ENCODE data around the gene NRGN. TPM values are rescaled to one million over a fixed set of nuclear protein-coding genes. Genes with fewer than 3 reads are reported as not detected.

The NRGN gene
- 4.4 and 5.4 TPM in 2 replicates for total RNA-seq

DNA sequence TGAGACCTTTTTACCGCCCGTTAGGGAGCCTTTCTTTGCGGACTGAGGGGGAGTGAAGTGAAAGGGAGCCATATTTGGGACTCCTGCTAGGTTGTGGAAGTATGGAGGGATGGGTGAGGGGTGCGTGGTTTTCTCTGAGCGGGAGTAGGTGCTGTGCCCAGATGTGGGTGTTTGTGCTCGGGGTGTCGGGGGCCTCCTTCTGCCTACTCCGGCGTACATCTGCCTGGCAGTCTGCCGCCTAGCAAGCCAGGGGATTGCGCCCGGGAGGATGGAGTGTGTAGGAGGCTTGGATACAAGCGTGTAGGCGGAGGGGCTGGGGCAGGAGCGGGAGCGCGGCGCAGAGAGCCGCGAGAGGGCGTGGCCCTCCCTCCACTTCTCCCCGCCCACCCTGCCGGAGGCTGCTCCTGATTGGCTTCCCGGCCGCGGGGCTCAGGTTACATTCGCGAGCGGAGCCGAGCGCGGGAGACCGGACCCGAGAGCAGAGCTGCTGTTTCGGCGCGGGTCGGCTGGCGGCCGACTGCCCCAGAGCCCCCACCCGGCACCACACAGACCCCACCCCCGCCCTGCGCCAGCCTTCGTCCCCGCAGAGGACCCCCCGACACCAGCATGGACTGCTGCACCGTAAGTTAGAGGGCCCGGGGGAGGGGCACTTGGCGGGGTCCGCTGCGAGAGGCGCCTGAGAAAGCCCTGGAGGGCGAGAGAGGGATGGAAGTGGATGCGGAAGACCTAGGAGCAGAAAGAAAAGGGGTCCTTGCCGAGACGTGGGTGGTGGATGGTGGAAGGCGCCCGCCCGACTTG is at the start of gene NRGN:
Gene NRGN, plus strand, starts transcription at position 464 of the 798 bp plus-strand sequence. Its CDS starts 143 bp downstream, at position 607.
- intact Hi-C loops (cut with micrococcal nuclease): loop anchor here (1.0 kb wide), 2 partner anchors 8 to 66 kb away; partner anchors contain the start of genes SIAE and SPA17
- Mint-ChIP-seq H3K4me3 (peak within 1 kb of the TSS; percentile 79), H3K36me3 (ENCODE audit: low read depth) (no peaks in the 10 kb centered on the region), H3K9me3 (no peaks in the 10 kb centered on the region), H3K27ac (peak within 1 kb of the TSS; percentile 31), H3K4me1 (peaks cover 11% of the 10 kb centered on the region), H3K27me3 (peaks cover 56% of the 10 kb centered on the region)
- DNase-seq: peak; percentile 95

DNA sequence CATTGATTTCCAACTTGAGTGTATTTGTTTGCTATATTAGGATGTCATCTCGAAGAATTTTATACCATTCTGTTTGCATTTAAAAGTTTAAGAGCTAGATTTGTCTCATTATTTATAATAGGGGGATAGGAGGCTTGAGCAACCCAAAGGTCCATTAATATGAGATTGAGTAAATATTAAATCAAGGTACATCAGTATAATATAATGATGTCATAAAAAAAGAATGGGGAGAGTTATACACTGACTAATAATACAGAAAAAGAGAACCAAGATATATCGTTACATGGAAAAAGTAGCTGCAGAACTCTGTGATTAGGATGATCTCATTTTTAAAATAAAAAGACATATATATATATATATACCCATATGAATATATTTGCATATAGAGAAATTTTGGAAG is 46.6 kb upstream of the NRGN start:
- Mint-ChIP-seq H3K27ac (no peak overlapping the region), H3K27me3 (peaks cover 10% of the 10 kb centered on the region), H3K4me1 (no peaks in the 10 kb centered on the region), H3K4me3 (no peak overlapping the region), H3K36me3 (ENCODE audit: low read depth) (no peaks in the 10 kb centered on the region), H3K9me3 (peaks cover 3% of the 10 kb centered on the region)
- intact Hi-C loops (cut with micrococcal nuclease): no loop called here
- DNase-seq: no peak

DNA sequence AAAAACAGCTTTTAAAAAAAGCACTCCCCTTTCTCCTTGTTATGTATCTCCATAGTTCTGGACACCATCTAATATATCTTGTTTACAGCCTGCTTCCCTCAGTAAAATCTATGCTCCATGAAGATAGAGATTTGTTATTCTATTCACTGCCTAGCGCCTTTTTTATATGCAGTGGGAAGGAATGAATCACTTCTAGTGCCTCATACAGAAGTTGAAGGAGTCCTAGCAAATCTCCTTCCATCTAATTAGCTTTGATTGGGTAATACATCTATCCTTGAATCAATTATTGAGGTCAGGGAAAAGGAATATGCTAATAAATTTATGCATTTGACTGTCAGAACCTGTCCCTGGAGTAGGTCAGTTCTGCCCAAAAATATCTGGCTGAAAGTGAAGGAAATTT is 40.2 kb upstream of the NRGN start:
- intact Hi-C loops (cut with micrococcal nuclease): no loop called here
- Mint-ChIP-seq H3K27me3 (peaks cover 27% of the 10 kb centered on the region), H3K9me3 (no peaks in the 10 kb centered on the region), H3K4me1 (no peaks in the 10 kb centered on the region), H3K4me3 (no peak overlapping the region), H3K27ac (no peak overlapping the region), H3K36me3 (ENCODE audit: low read depth) (no peaks in the 10 kb centered on the region)
- DNase-seq: no peak

DNA sequence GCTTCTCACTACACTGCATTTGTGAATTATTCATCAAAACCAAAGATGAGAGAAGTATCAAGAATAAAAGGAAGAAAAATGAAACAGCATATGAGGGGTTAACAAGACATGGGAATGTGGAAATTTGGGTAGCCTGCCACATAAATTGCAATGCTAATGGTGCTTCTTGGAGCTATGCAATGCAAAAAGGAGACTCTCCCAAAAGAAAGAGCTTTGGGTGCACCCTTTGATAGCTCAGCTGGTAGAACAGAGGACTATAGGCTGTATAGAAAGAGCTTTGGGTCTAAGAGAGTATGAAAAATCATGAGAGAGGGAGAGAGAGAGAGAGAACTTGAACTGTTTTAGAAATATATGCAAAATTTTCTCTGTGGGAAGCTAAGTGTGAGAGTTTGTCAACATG is 39.7 kb upstream of the NRGN start:
- intact Hi-C loops (cut with micrococcal nuclease): no loop called here
- Mint-ChIP-seq H3K27me3 (peaks cover 27% of the 10 kb centered on the region), H3K9me3 (no peaks in the 10 kb centered on the region)

DNA sequence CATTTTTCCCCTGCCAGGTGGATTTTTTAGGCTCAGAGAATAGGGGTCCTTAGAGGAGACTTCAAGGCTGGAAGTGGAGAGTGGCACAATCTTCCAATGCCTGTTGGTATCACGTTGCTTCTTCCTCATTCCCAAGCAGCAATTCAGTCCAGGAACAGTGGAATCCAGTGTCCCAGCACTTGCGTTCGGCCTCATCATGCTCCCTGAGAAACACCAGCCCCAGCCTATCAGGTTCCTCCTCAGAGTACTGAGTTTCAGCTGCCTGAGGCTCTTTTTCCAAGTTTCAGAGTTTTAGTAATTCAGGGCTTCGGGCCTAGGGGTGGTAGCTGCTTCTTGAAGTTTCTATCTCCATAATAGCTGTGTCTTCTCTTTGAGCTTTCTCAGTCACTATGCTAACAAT is 31.9 kb upstream of the NRGN start:
- Mint-ChIP-seq H3K9me3 (no peaks in the 10 kb centered on the region), H3K36me3 (ENCODE audit: low read depth) (no peaks in the 10 kb centered on the region), H3K27ac (no peak overlapping the region), H3K27me3 (peaks cover 10% of the 10 kb centered on the region), H3K4me1 (no peaks in the 10 kb centered on the region), H3K4me3 (no peak overlapping the region)
- no peak for DNase-seq
- intact Hi-C loops (cut with micrococcal nuclease): no loop called here

More for the DNA sequence above, 39.7 kb upstream of the NRGN start:
- Mint-ChIP-seq H3K4me3 (no peak overlapping the region), H3K36me3 (ENCODE audit: low read depth) (no peaks in the 10 kb centered on the region), H3K27ac (no peak overlapping the region), H3K4me1 (no peaks in the 10 kb centered on the region)
- DNase-seq: no peak

DNA sequence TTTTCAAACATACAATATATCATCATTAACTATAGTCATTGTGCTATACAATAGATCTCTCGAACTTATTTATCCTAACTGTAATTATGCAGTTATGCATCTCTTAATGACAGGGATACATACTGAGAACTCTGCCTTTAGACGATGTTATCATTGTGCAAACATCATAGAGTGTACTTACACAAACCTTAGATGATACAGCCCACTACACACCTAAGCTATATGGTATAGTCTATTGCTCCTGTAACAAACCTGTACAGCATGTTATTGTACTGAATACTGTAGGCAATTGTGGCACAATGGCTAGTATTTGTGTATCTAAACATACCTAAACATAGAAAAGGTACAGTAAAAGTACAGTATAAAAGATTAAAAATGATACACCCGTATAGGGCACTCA is 27.4 kb upstream of the NRGN start:
- intact Hi-C loops (cut with micrococcal nuclease): no loop called here
- Mint-ChIP-seq H3K36me3 (ENCODE audit: low read depth) (no peaks in the 10 kb centered on the region), H3K9me3 (no peaks in the 10 kb centered on the region), H3K27ac (no peak overlapping the region), H3K4me3 (no peak overlapping the region), H3K27me3 (peaks cover 25% of the 10 kb centered on the region), H3K4me1 (peaks cover under 1% of the 10 kb centered on the region)
- DNase-seq: no peak

DNA sequence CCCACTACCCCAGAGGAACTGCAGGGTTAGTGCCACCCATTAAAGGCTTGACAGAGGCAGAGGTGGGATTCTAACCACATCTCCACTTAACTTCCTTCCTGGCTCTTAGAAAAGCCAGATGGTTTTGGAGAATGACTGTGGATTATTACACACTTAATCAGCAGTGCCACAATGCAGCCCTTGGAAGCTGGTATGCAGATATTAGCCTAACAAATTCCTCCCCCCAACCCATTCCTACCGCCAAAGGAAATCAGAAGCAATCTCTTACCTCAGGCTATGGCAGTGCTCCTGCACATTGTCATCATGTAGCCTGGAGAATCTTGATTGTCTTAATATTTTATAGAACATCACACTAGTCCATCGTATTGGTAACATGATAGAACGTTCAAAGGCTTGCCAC is 23.2 kb upstream of the NRGN start:
- H3K27me3 Mint-ChIP-seq: peaks cover 59% of the 10 kb centered on the region
- intact Hi-C loops (cut with micrococcal nuclease): no loop called here
- H3K4me3 Mint-ChIP-seq: no peak overlapping the region
- H3K9me3 Mint-ChIP-seq: no peaks in the 10 kb centered on the region
- H3K4me1 Mint-ChIP-seq: peaks cover 5% of the 10 kb centered on the region
- H3K36me3 Mint-ChIP-seq (ENCODE audit: low read depth): no peaks in the 10 kb centered on the region
- no peak overlapping the region for H3K27ac Mint-ChIP-seq
- DNase-seq: no peak

DNA sequence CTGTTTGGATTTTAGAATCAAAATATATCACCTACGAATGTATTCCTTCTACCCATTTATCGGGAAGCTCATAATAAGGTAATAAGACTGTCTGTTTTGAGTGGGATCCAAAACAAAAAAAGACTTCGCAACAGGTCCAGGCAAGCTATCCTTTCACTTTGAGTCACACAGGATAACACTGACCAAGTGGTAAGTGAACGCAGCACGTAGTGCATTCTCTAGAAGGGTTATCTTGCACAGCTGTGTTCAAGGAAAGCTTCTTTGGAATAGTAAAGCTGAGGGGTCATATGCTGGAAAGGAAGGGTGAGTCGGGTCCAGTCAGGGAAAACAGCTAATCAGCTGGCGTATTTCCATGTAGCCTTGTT is 22.3 kb upstream of the NRGN start:
- Mint-ChIP-seq H3K36me3 (ENCODE audit: low read depth) (no peaks in the 10 kb centered on the region), H3K27me3 (peaks cover 62% of the 10 kb centered on the region), H3K9me3 (no peaks in the 10 kb centered on the region), H3K27ac (no peak overlapping the region), H3K4me3 (peak overlapping the region; percentile 42), H3K4me1 (peaks cover 5% of the 10 kb centered on the region)
- DNase-seq: no peak
- intact Hi-C loops (cut with micrococcal nuclease): no loop called here

DNA sequence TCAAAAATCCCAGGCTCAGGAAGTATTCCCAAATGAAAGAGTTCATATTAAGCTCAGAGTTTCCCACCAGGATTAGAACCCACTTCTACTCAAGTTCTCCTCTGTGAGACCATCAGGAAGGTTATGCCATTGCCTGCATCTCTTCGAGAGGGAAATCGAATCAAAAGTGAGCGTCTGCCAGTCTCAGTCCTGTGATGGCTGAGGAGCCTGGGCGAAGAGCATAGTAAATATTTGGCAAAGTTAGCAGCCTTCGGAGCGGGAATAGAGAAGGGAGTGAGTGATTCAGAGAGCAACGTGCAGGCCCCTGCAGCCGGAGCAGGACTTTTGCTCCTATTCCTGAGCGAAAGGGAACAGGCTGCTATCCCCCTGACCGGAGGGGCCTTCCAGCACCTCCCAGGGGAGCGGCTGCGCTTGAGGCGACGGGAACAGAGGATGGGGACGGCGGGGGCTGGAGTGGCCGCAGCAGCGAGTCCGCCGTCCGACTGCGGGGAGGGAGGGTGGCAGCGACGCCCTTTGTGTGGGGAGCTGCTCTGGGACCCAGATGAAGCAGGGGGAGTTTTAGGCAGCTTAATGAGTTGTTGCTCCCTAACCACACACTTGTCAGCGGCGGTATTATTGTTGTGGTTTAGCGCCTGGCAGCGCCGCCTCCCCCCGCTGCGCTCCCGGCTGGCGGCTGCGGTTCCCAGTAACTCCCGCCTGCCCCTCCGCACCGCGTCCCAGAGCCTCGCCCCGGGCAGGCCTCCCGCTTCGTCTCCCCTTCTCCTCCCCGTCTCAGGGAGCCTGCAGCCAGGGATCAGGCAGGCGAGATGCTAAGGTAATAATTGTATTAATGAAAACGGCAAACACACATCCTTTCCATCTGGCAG is 21.7 kb upstream of the NRGN start:
- Mint-ChIP-seq H3K27ac (no peak overlapping the region), H3K4me3 (peak overlapping the region; percentile 42), H3K4me1 (peaks cover 5% of the 10 kb centered on the region), H3K9me3 (no peaks in the 10 kb centered on the region), H3K36me3 (ENCODE audit: low read depth) (no peaks in the 10 kb centered on the region), H3K27me3 (peaks cover 68% of the 10 kb centered on the region)
- peak; percentile 60 for DNase-seq
- intact Hi-C loops (cut with micrococcal nuclease): no loop called here

DNA sequence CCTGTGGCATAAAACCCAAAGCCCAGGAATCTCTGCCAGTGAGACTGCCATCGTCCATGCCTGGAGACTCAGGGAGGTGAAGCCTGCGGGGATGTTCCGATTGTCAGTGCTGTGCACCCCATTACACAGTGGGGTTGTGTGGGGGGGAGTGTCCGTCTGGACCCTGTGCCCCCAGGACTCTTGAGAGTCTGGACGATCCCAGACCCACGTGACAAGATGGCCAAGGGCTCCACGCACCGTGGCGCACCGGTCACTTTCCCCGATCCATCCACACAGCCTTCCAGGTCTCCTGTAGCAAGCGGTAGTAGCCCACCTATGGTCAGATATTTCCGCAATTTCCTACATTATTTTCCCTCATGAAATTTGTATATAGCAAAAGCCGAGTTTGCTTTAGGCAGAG is 20.9 kb upstream of the NRGN start:
- Mint-ChIP-seq H3K9me3 (no peaks in the 10 kb centered on the region), H3K27me3 (peaks cover 73% of the 10 kb centered on the region), H3K4me3 (no peak overlapping the region), H3K27ac (no peak overlapping the region), H3K36me3 (ENCODE audit: low read depth) (no peaks in the 10 kb centered on the region), H3K4me1 (peaks cover 5% of the 10 kb centered on the region)
- DNase-seq: no peak
- intact Hi-C loops (cut with micrococcal nuclease): no loop called here

DNA sequence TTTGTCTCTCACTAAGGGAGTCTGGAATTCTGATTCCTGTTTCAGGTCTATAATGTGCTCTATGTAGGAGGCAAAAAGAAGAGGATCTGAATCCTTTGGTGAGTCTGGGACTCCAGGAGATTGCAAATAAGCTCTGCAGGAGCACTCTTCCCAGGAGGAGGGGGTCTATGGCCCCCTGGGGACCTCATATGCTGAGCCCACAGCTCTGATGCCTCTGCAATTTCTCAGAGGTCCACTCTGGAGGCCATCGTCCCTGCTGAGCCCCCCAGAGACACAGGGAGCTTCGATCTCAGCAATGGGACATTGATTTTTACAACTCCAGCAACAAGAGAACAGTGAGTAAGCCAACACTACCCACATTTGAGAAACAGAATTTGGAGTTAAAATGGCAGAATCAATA is 20.2 kb upstream of the NRGN start:
- intact Hi-C loops (cut with micrococcal nuclease): no loop called here
- H3K36me3 Mint-ChIP-seq (ENCODE audit: low read depth): no peaks in the 10 kb centered on the region
- peak; percentile 44 for DNase-seq
- peaks cover 5% of the 10 kb centered on the region for H3K4me1 Mint-ChIP-seq
- H3K9me3 Mint-ChIP-seq: no peaks in the 10 kb centered on the region
- H3K27me3 Mint-ChIP-seq: peaks cover 77% of the 10 kb centered on the region
- no peak overlapping the region for H3K27ac Mint-ChIP-seq
- no peak overlapping the region for H3K4me3 Mint-ChIP-seq

DNA sequence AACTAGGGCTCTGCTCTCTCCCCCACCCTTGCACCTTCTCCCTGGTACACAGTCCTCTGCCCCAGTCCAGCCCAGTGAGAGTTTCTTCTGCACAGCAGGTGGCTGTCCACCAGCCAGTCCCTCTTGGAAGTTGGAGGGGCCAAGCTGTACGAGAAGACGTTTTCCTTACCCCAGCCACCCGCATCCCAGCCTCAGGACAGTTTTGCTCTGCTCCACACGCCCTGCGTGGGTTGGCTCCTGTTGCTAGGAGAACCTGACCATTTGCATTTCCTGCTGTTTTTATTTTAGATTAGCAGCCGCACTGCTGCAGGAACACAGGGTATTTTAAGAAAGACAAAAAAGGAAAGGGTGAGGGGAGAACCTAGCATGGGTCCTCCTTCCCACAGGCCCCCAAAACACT is 17.6 kb upstream of the NRGN start:
- intact Hi-C loops (cut with micrococcal nuclease): no loop called here
- no peaks in the 10 kb centered on the region for H3K36me3 Mint-ChIP-seq (ENCODE audit: low read depth)

DNA sequence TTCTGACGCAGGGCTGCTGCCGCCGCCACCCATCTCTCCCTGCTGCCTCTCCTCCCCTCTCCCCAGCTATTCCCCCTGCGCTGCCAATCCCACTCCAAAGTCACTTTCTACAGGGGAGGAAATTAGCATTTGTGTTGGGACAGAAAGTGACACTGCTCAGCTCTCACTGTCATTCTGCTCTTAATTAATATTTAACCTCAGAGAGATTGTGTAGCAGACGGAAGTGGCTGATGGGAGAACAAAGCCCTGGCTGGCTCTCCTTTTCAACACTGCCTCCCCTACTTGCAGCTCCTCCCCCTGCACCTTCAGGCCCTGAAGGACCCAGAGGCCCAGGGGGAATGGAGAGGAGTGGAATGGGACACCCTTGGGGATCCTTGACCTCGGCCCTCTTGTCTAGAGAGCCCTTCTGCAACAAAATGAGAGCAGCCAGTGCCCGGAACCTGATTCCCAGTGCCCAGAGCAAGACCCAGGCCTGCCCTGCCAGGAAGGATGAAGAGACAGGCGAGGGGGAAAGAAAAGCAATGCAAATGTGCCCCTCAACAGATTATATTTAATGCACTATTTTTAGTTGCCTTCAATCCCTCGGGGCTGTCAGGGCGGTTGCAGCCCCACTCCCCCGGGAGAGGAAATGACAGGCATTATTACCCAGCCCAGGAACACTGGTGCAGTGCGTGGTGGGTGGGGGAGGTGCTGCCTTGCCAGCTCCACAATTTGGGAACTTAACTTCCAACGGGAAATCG is 14.6 kb upstream of the NRGN start:
- Mint-ChIP-seq H3K9me3 (no peaks in the 10 kb centered on the region), H3K27me3 (peaks cover 48% of the 10 kb centered on the region), H3K27ac (no peak overlapping the region), H3K4me3 (no peak overlapping the region), H3K4me1 (no peaks in the 10 kb centered on the region), H3K36me3 (ENCODE audit: low read depth) (no peaks in the 10 kb centered on the region)
- intact Hi-C loops (cut with micrococcal nuclease): no loop called here
- no peak for DNase-seq

More for the DNA sequence above, 17.6 kb upstream of the NRGN start:
- no peak overlapping the region for H3K27ac Mint-ChIP-seq
- H3K4me1 Mint-ChIP-seq: peaks cover 5% of the 10 kb centered on the region
- no peak for DNase-seq
- no peak overlapping the region for H3K4me3 Mint-ChIP-seq
- no peaks in the 10 kb centered on the region for H3K9me3 Mint-ChIP-seq
- peaks cover 70% of the 10 kb centered on the region for H3K27me3 Mint-ChIP-seq

DNA sequence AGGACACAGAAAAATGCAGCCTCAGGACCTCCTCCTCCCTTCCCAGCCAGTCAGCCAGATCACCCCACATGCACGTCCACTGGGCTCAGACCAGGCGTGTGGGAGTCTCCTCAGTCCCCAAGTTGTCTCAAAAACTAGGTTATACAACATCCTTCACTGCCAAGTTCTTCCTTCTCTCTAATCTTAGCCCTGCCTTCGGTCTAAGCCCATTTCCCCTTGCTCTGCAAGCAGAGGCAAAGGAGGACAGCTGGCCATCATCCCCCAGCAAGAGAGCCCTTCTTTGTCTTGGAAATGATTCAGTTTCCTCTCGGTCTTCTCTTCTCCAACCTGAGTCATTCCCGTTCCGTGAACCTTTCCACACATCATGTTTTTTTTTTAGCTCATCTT is 14.0 kb upstream of the NRGN start:
- Mint-ChIP-seq H3K4me3 (no peak overlapping the region), H3K27ac (no peak overlapping the region), H3K36me3 (ENCODE audit: low read depth) (no peaks in the 10 kb centered on the region), H3K9me3 (no peaks in the 10 kb centered on the region), H3K27me3 (peaks cover 43% of the 10 kb centered on the region), H3K4me1 (no peaks in the 10 kb centered on the region)
- intact Hi-C loops (cut with micrococcal nuclease): no loop called here
- DNase-seq: no peak
